A673 (cell line): ENCODE data around the gene TARS3. TPM values are rescaled to one million over a fixed set of nuclear protein-coding genes. Genes with fewer than 3 reads are reported as not detected.

Experiments used
- BruUV-seq: library from RNA; stranded (reverse); fragments of 400-500 nt; replicated peaks from 2 replicates; lab custom pipeline; 2021; lab: Mats Ljungman, UMichigan
- CTCF ChIA-PET: fragments of 300-600 bp; sonication (Branson Sonifier 250); formaldehyde crosslinking; loops from one replicate; lab custom pipeline; 2022; ENCODE audit warnings: antibody characterized with exemption; lab: Charles Lee
- POLR2A ChIA-PET: fragments of 300-600 bp; sonication (Branson Sonifier 250); formaldehyde crosslinking; loops from one replicate; lab custom pipeline; 2022; ENCODE audit warnings: antibody characterized with exemption; ENCODE audit not compliant: low non-redundant PET; lab: Charles Lee
- DNase-seq: peaks from one replicate; pipeline ENCODE4 v3.0.0-alpha.2; 2015; ENCODE audit warnings: low spot score
- H3K27ac ChIP-seq: fragments of 200-600 bp; sonication (generic); 2 replicates; pipeline ENCODE4 v1.5.1; 2016; ENCODE audit warnings: mixed run types, low read depth, mild to moderate bottlenecking, mixed read lengths, antibody characterized with exemption, low read length; ENCODE audit not compliant: poor library complexity, severe bottlenecking
- H3K27me3 ChIP-seq: fragments of 200-600 bp; sonication (generic); replicated peaks from 2 replicates; pipeline ENCODE4 v1.6.1; 2017; ENCODE audit warnings: mixed run types, low read depth, mild to moderate bottlenecking, mixed read lengths, antibody characterized with exemption, low read length; ENCODE audit not compliant: insufficient read depth, poor library complexity
- H3K36me3 ChIP-seq: fragments of 200-600 bp; sonication (generic); 2 replicates; pipeline ENCODE4 v1.6.1; 2016; ENCODE audit warnings: mixed run types, mild to moderate bottlenecking, mixed read lengths, antibody characterized with exemption, low read length; ENCODE audit not compliant: insufficient read depth, poor library complexity, severe bottlenecking
- H3K4me1 ChIP-seq: fragments of 200-600 bp; sonication (generic); 2 replicates; pipeline ENCODE4 v1.6.1; 2017; ENCODE audit warnings: mixed run types, mild to moderate bottlenecking, mixed read lengths, antibody characterized with exemption, low read length; ENCODE audit not compliant: insufficient read depth, poor library complexity, severe bottlenecking
- H3K4me3 ChIP-seq: fragments of 200-600 bp; sonication (generic); 2 replicates; pipeline ENCODE4 v1.5.1; 2016; ENCODE audit warnings: low read depth, mixed run types, mild to moderate bottlenecking, mixed read lengths, low read length; ENCODE audit not compliant: poor library complexity, severe bottlenecking
- H3K9me3 ChIP-seq: fragments of 200-600 bp; sonication (generic); 2 replicates; pipeline ENCODE4 v1.6.1; 2016; ENCODE audit warnings: mixed run types, low read depth, mild to moderate bottlenecking, mixed read lengths, antibody characterized with exemption, low read length; ENCODE audit not compliant: poor library complexity, severe bottlenecking
- EZH2 ChIP-seq: fragments of 200-600 bp; sonication (generic); IDR thresholded peaks from 2 replicates; pipeline ENCODE4 v1.6.1; 2017; ENCODE audit warnings: borderline replicate concordance, low read depth, mild to moderate bottlenecking, mixed read lengths, antibody characterized with exemption, low read length; ENCODE audit not compliant: poor library complexity, severe bottlenecking
- intact Hi-C: fragments of 100-400 bp; cut with micrococcal nuclease; formaldehyde crosslinking; loops from one replicate; pipeline ENCODE4 v1.10.0; 2022; ENCODE audit not compliant: unreplicated experiment
- total RNA-seq: library from RNA; stranded (reverse); gene quantifications from 2 replicates; pipeline ENCODE4 v1.2.3, GENCODE V29; 2021
- TF ChIP-seq, protein P1 (sequence below): fragments of 300-800, 200-600 bp; sonication (generic); conservative IDR thresholded peaks from 2 replicates; pipeline ENCODE4 v1.5.1; 2017; ENCODE audit warnings: low read depth, mild to moderate bottlenecking, antibody characterized with exemption, low read length, moderate library complexity, mixed read lengths

The TARS3 gene
- total RNA-seq, 1 experiment from 2014 or later = 9.1 TPM

GRCh38 chr15:101641129-101641764, 83.0 kb downstream of the TARS3 start:
- POLR2A ChIA-PET = no interaction called here
- peak overlapping the region; percentile 94 for H3K27ac ChIP-seq
- no peak for TF ChIP-seq EZH2
- TF ChIP-seq, protein P1, sequence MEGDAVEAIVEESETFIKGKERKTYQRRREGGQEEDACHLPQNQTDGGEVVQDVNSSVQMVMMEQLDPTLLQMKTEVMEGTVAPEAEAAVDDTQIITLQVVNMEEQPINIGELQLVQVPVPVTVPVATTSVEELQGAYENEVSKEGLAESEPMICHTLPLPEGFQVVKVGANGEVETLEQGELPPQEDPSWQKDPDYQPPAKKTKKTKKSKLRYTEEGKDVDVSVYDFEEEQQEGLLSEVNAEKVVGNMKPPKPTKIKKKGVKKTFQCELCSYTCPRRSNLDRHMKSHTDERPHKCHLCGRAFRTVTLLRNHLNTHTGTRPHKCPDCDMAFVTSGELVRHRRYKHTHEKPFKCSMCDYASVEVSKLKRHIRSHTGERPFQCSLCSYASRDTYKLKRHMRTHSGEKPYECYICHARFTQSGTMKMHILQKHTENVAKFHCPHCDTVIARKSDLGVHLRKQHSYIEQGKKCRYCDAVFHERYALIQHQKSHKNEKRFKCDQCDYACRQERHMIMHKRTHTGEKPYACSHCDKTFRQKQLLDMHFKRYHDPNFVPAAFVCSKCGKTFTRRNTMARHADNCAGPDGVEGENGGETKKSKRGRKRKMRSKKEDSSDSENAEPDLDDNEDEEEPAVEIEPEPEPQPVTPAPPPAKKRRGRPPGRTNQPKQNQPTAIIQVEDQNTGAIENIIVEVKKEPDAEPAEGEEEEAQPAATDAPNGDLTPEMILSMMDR = peak; percentile 97
- H3K9me3 ChIP-seq = no peaks in the 10 kb centered on the region
- intact Hi-C loops = loop anchor here (2.0 kb wide), 1 partner anchor 346 kb away; the partner anchor contains the start of gene SNRPA1
- peak; percentile 82 for DNase-seq
- peaks cover 23% of the 10 kb centered on the region for H3K4me1 ChIP-seq
- H3K4me3 ChIP-seq = peak overlapping the region; percentile 12
- CTCF ChIA-PET = interaction anchor here (1.0 to 1.9 kb wide), 4 partner anchors 341 to 352 kb away, joined by 3 to 6 read pairs (median 4); partner anchors contain the start of gene SNRPA1
- no peaks in the 10 kb centered on the region for H3K27me3 ChIP-seq
- BruUV-seq = TSS peak; percentile 45
- peaks cover 41% of the 10 kb centered on the region for H3K36me3 ChIP-seq

DNA sequence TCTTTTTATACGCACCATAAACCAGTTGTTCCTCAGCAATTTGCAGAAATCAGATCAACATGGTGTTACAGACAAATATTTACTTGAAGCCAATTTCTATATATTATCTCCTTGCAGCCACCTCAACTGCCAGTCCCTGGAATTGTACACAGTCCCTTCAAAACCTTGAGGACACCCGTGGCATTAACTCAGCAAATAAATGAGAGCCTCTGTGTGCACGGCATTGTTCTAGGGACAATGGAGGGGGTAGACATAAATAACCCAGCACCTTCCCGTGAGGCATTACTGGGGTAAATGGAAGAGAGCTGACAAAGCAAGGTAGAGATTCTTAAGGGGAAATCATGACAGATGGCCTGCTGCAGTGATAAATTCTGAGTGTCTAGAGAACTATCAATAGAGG, 84.6 kb downstream of the TARS3 start:
- Histone ChIP-seq H3K27ac (peak overlapping the region; percentile 94), H3K9me3 (no peaks in the 10 kb centered on the region), H3K27me3 (no peaks in the 10 kb centered on the region), H3K4me3 (no peak overlapping the region), H3K36me3 (peaks cover 25% of the 10 kb centered on the region), H3K4me1 (peaks cover 23% of the 10 kb centered on the region)
- DNase-seq = no peak
- ChIA-PET POLR2A (no interaction called here), CTCF (no interaction called here)
- intact Hi-C loops = loop anchor here (2.0 kb wide), 1 partner anchor 345 kb away; the partner anchor contains the start of gene SNRPA1
- no TSS peak for BruUV-seq
- no peak for TF ChIP-seq EZH2
- TF ChIP-seq, protein P1 = no peak

DNA sequence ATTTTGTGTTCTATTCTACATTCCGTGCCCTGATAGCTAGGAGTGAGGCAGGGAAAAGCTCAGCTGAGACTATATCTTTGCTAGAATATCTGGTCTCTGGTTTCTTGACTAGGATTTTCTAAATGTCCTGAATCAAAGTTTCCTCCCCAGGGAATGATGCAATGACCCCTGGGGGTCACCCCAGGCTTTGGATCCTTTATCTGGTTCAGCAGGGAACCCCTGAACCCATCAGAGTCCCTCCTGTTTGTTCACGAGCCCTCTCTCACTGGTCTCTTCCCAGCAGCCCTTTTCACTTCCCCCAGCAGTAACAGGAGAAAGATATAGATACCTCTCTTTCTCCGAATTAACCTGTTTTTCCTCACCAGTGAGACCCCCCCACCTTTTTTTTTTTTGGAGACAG, 86.4 kb downstream of the TARS3 start:
- intact Hi-C loops = no loop called here
- TF ChIP-seq, protein P1 = no peak
- no peak for TF ChIP-seq EZH2
- Histone ChIP-seq H3K9me3 (no peaks in the 10 kb centered on the region), H3K36me3 (peaks cover 12% of the 10 kb centered on the region), H3K4me3 (no peak overlapping the region), H3K4me1 (peaks cover 21% of the 10 kb centered on the region), H3K27ac (no peak overlapping the region), H3K27me3 (no peaks in the 10 kb centered on the region)
- no peak for DNase-seq
- BruUV-seq = no TSS peak
- CTCF ChIA-PET = no interaction called here
- POLR2A ChIA-PET = no interaction called here
